Esophagus squamous epithelium (tissue), 4 donors: ENCODE measurements around the gene C11orf24.

Experiments used
- POLR2A ChIP-seq, 4 donors: fragments of 450-650 bp; IDR thresholded peaks; one replicate each; pipeline ENCODE4 v1.6.1; 2017; ENCODE audit warnings: antibody characterized with exemption in 4 of 4, mild to moderate bottlenecking in 4 of 4, moderate library complexity in 3 of 4
- TF ChIP-seq, protein P1 (sequence below), 6 experiments: fragments of 450-650 bp in 4 of 6; fragments of 200-600 bp in 2 of 6; sonication (generic) in 2 of 6; IDR thresholded peaks; one replicate each; pipeline ENCODE4 v1.5.1; 2016 to 2019; ENCODE audit warnings: antibody characterized with exemption in 6 of 6, mild to moderate bottlenecking in 4 of 6, moderate library complexity in 4 of 6

DNA sequence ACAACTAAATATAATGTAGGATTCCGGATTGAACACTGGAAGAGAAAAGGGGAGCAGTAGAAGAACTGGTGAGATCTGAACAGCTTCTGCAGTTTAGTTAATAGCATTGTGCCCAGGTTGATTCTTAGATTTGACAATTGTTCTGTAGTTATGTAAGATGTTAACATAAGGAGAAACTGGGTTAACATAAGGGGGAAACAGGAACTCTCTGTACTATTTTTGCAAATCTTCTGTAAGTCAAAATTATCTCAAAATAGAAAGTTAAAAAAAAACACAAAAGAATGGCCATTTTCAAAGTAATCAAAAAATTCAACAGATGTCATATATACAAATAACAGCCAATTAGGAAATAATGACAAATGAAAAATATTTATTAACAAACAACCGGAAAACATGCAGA is 21.9 kb upstream of the C11orf24 start:
- TF ChIP-seq, protein P1, sequence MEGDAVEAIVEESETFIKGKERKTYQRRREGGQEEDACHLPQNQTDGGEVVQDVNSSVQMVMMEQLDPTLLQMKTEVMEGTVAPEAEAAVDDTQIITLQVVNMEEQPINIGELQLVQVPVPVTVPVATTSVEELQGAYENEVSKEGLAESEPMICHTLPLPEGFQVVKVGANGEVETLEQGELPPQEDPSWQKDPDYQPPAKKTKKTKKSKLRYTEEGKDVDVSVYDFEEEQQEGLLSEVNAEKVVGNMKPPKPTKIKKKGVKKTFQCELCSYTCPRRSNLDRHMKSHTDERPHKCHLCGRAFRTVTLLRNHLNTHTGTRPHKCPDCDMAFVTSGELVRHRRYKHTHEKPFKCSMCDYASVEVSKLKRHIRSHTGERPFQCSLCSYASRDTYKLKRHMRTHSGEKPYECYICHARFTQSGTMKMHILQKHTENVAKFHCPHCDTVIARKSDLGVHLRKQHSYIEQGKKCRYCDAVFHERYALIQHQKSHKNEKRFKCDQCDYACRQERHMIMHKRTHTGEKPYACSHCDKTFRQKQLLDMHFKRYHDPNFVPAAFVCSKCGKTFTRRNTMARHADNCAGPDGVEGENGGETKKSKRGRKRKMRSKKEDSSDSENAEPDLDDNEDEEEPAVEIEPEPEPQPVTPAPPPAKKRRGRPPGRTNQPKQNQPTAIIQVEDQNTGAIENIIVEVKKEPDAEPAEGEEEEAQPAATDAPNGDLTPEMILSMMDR (IDR thresholded peaks at IDR 0.05), result no peak
- TF ChIP-seq POLR2A (IDR thresholded peaks at IDR 0.05), result no peak
